ENCODE data around the gene BCL11A.

- TF ChIP-seq, protein P1, sequence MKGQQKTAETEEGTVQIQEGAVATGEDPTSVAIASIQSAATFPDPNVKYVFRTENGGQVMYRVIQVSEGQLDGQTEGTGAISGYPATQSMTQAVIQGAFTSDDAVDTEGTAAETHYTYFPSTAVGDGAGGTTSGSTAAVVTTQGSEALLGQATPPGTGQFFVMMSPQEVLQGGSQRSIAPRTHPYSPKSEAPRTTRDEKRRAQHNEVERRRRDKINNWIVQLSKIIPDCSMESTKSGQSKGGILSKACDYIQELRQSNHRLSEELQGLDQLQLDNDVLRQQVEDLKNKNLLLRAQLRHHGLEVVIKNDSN (IDR thresholded peaks at IDR 0.05): no peak
- TF ChIP-seq EP300 (IDR thresholded peaks at IDR 0.05; ENCODE audit: borderline replicate concordance) (no peak), CREB1 (IDR thresholded peaks at IDR 0.05; ENCODE audit: low read depth) (no peak), TAF1 (IDR thresholded peaks at IDR 0.05; ENCODE audit: low read depth) (no peak), RAD21 (IDR thresholded peaks at IDR 0.05; ENCODE audit: low read depth) (no peak), ZBTB7A (IDR thresholded peaks at IDR 0.05; ENCODE audit: low read depth) (no peak), FOXM1 (IDR thresholded peaks at IDR 0.05; ENCODE audit: borderline replicate concordance, low read depth) (no peak), TCF12 (IDR thresholded peaks at IDR 0.05; ENCODE audit: low read depth) (no peak), NFIC (IDR thresholded peaks at IDR 0.05) (no peak)
- TF ChIP-seq, protein P2, sequence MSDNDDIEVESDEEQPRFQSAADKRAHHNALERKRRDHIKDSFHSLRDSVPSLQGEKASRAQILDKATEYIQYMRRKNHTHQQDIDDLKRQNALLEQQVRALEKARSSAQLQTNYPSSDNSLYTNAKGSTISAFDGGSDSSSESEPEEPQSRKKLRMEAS (IDR thresholded peaks at IDR 0.05): no peak
- TF ChIP-seq, protein P3, sequence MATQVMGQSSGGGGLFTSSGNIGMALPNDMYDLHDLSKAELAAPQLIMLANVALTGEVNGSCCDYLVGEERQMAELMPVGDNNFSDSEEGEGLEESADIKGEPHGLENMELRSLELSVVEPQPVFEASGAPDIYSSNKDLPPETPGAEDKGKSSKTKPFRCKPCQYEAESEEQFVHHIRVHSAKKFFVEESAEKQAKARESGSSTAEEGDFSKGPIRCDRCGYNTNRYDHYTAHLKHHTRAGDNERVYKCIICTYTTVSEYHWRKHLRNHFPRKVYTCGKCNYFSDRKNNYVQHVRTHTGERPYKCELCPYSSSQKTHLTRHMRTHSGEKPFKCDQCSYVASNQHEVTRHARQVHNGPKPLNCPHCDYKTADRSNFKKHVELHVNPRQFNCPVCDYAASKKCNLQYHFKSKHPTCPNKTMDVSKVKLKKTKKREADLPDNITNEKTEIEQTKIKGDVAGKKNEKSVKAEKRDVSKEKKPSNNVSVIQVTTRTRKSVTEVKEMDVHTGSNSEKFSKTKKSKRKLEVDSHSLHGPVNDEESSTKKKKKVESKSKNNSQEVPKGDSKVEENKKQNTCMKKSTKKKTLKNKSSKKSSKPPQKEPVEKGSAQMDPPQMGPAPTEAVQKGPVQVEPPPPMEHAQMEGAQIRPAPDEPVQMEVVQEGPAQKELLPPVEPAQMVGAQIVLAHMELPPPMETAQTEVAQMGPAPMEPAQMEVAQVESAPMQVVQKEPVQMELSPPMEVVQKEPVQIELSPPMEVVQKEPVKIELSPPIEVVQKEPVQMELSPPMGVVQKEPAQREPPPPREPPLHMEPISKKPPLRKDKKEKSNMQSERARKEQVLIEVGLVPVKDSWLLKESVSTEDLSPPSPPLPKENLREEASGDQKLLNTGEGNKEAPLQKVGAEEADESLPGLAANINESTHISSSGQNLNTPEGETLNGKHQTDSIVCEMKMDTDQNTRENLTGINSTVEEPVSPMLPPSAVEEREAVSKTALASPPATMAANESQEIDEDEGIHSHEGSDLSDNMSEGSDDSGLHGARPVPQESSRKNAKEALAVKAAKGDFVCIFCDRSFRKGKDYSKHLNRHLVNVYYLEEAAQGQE (IDR thresholded peaks at IDR 0.05; ENCODE audit: low read depth): no peak
Measured at GRCh38 chr2:60406192-60406591, 147.3 kb downstream of the BCL11A start.

Measured in Ishikawa (cell line).